Gastrocnemius medialis (tissue), 4 donors: ENCODE measurements around the gene SAMD4A. TPM values are rescaled to one million over a fixed set of nuclear protein-coding genes. Genes with fewer than 3 reads are reported as not detected.

Experiments
- ATAC-seq, 2 donors: fragments of 150-250 bp; one replicate each; pipeline ENCODE4 v1.9.1; 2016
- DNase-seq, 2 donors: peaks; one replicate each; pipeline ENCODE4 v3.0.0-alpha.2; 2019
- H3K27ac ChIP-seq, 4 donors: fragments of 200-600 bp; sonication (generic); 1 replicate in 1 of 4; 2 replicates in 3 of 4; pipeline ENCODE4 v1.5.1; 2016 to 2018; ENCODE audit warnings: mild to moderate bottlenecking in 2 of 4, moderate library complexity in 1 of 4
- H3K27me3 ChIP-seq, 3 donors: fragments of 200-600 bp; sonication (generic) in 2 of 3; 1 replicate in 1 of 3; 2 replicates in 2 of 3; pipeline versions ENCODE4 v1.5.1 to v1.6.0; 2016 to 2019; ENCODE audit warnings: mild to moderate bottlenecking in 1 of 3, moderate library complexity in 1 of 3
- H3K36me3 ChIP-seq, 2 donors: fragments of 200-600 bp; sonication (generic) in 1 of 2; one replicate each; pipeline ENCODE4 v1.5.1; 2017 to 2018
- H3K4me1 ChIP-seq, 2 donors: fragments of 200-600 bp; sonication (generic) in 1 of 2; one replicate each; pipeline ENCODE4 v1.5.1; 2016 to 2017; ENCODE audit warnings: mild to moderate bottlenecking in 2 of 2
- H3K4me3 ChIP-seq, 4 donors: fragments of 200-600 bp; sonication (generic) in 3 of 4; 1 replicate in 1 of 4; 2 replicates in 3 of 4; pipeline ENCODE4 v1.5.1; 2016 to 2019; ENCODE audit warnings: mild to moderate bottlenecking in 2 of 4
- H3K9me3 ChIP-seq, 3 donors: fragments of 200-600 bp; sonication (generic) in 2 of 3; 1 replicate in 1 of 3; 2 replicates in 2 of 3; pipeline ENCODE4 v1.5.1; 2016 to 2019
- POLR2A ChIP-seq, 2 donors: fragments of 450-650 bp; IDR thresholded peaks; one replicate each; pipeline ENCODE4 v1.6.1; 2017; ENCODE audit warnings: antibody characterized with exemption in 2 of 2, mild to moderate bottlenecking in 2 of 2, moderate library complexity in 2 of 2
- in situ Hi-C, 4 donors: fragments of 200-750 bp; cut with MboI; loops; one replicate each; pipeline versions ENCODE4 v1.15.0 to v1.8.0; 2017; ENCODE audit warnings: low sequenced_read_pairs in 4 of 4
- intact Hi-C: fragments of 100-400 bp; cut with DNase I; formaldehyde crosslinking; loops from one replicate; pipeline ENCODE4 v1.15.1; 2023; ENCODE audit warnings: low total_unique reads
- total RNA-seq, 4 donors: library from RNA; depleted of rRNA; stranded (reverse); fragments of >200 nt; gene quantifications; one replicate each; pipeline versions ENCODE4 v1.1.0 to v1.2.3, GENCODE V29; 2016
- TF ChIP-seq, protein P1 (sequence below), 5 experiments: fragments of 450-650 bp in 3 of 5; fragments of 200-600 bp in 2 of 5; sonication (generic) in 2 of 5; IDR thresholded peaks in 4 of 5; conservative IDR thresholded peaks in 1 of 5; 1 replicate in 4 of 5; 2 replicates in 1 of 5; pipeline ENCODE4 v1.5.1; 2016 to 2019; ENCODE audit warnings: antibody characterized with exemption in 5 of 5, mild to moderate bottlenecking in 3 of 5, moderate library complexity in 3 of 5

SAMD4A gene
- total RNA-seq, 4 donors from 2014 or later, result 26.4 to 48.0 (median 42.2) TPM

DNA sequence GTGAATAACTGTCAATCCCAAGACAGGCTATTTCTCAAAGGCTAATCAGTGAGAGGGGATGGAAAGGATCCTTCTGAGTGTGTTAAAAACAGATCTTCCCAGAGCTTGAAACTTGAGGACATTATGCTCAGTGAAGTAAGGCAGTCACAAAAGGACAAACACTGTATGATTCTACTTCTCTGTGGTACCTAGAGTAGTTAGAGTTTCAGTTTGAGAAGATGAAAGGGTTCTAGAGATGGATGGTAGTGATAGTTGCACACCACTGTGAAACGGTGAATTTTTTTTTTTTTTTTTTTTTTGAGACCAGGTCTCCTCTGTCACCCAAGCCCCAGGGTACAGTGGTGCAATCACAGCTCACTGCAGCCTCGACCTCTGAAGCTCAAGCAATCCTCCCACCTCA is 133.8 kb downstream of the SAMD4A start:
- H3K27me3 ChIP-seq, result no peaks in the 10 kb centered on the region
- in situ Hi-C loops, result no loop called here
- H3K4me1 ChIP-seq, result peaks cover 91 to 97% of the 10 kb centered on the region in 2 donors
- no peaks in the 10 kb centered on the region for H3K9me3 ChIP-seq
- no peak overlapping the region for H3K4me3 ChIP-seq
- intact Hi-C loops, result no loop called here
- ATAC-seq (no peak), DNase-seq (no peak)
- peak overlapping the region; percentile 86 to 99 (median 90) for H3K27ac ChIP-seq
- TF ChIP-seq, protein P1, sequence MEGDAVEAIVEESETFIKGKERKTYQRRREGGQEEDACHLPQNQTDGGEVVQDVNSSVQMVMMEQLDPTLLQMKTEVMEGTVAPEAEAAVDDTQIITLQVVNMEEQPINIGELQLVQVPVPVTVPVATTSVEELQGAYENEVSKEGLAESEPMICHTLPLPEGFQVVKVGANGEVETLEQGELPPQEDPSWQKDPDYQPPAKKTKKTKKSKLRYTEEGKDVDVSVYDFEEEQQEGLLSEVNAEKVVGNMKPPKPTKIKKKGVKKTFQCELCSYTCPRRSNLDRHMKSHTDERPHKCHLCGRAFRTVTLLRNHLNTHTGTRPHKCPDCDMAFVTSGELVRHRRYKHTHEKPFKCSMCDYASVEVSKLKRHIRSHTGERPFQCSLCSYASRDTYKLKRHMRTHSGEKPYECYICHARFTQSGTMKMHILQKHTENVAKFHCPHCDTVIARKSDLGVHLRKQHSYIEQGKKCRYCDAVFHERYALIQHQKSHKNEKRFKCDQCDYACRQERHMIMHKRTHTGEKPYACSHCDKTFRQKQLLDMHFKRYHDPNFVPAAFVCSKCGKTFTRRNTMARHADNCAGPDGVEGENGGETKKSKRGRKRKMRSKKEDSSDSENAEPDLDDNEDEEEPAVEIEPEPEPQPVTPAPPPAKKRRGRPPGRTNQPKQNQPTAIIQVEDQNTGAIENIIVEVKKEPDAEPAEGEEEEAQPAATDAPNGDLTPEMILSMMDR (IDR thresholded peaks at IDR 0.05 in 4 of 5, conservative IDR thresholded peaks at IDR 0.05 in 1 of 5), result no peak
- TF ChIP-seq POLR2A (IDR thresholded peaks at IDR 0.05), result no peak
- H3K36me3 ChIP-seq, result no peaks in the 10 kb centered on the region

DNA sequence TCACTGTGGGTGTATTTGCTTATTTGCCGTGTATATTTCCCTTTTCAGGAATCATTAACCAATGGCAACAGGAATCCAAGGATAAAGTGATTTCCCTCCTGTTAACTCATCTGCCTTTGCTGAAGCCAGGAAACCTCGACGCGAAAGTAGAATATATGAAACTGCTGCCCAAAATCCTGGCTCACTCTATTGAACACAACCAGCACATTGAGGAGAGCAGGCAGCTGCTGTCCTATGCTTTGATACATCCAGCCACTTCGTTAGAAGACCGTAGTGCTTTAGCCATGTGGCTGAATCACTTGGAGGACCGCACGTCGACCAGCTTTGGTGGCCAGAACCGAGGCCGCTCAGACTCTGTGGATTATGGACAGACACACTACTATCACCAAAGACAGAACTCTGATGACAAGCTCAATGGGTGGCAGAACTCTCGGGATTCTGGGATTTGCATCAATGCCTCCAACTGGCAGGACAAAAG is 135.1 kb downstream of the SAMD4A start:
- Histone ChIP-seq H3K4me3 (no peak overlapping the region), H3K36me3 (no peaks in the 10 kb centered on the region), H3K27ac (peak overlapping the region; percentile 86 to 99 (median 90)), H3K9me3 (no peaks in the 10 kb centered on the region), H3K27me3 (no peaks in the 10 kb centered on the region), H3K4me1 (peaks cover 89 to 91% of the 10 kb centered on the region in 2 donors)
- no peak for DNase-seq
- ATAC-seq, result no peak
- intact Hi-C loops, result no loop called here
- TF ChIP-seq, protein P1 (IDR thresholded peaks at IDR 0.05 in 4 of 5, conservative IDR thresholded peaks at IDR 0.05 in 1 of 5), result no peak
- TF ChIP-seq POLR2A (IDR thresholded peaks at IDR 0.05), result no peak
- in situ Hi-C loops, result no loop called here

DNA sequence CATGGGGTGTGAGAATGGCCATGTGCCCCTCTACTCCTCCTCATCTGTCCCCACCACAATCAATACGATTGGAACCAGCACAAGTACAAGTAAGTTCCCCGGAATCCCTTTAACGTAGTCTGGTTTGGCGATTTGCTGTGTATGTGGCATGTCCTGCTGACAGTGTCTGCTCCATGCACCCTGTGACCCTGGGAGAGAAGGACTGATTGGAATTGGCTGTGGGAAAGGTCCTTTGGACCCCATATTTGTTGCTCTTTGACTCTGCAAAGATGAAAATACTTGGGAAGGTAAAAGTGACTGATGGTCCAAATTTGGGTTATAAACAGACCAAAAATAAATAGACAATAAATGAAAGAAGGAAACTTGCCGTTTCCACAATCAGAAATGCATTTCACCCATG is 135.6 kb downstream of the SAMD4A start:
- Histone ChIP-seq H3K4me1 (peaks cover 86 to 91% of the 10 kb centered on the region in 2 donors), H3K4me3 (no peak overlapping the region), H3K27ac (peak overlapping the region; percentile 86 to 99 (median 90)), H3K27me3 (no peaks in the 10 kb centered on the region), H3K36me3 (no peaks in the 10 kb centered on the region), H3K9me3 (no peaks in the 10 kb centered on the region)
- no peak for ATAC-seq
- intact Hi-C loops (no loop called here), in situ Hi-C loops (no loop called here)
- DNase-seq, result no peak
- TF ChIP-seq, protein P1 (IDR thresholded peaks at IDR 0.05 in 4 of 5, conservative IDR thresholded peaks at IDR 0.05 in 1 of 5), result no peak
- TF ChIP-seq POLR2A (IDR thresholded peaks at IDR 0.05), result no peak

DNA sequence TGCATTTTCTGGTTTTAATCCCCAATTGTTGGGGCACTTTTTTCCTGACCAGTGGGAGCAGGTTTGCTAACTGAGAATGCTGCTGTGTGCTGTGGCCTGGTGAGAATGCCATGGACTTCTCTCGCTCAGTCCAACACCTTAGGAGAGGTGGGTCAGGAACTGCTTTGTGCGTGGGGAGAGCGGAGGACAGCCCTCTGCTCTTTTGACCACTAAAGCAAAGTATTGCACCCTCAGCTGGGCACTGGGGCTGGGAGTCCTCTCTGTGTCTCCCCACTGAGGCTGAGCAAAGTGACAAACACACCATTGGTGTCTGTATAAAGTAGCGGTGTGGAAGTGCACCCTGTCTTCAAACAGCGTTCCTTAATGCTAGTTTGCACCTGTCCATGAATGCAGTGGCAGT is 136.2 kb downstream of the SAMD4A start:
- no peak for TF ChIP-seq POLR2A (IDR thresholded peaks at IDR 0.05)
- TF ChIP-seq, protein P1 (IDR thresholded peaks at IDR 0.05 in 4 of 5, conservative IDR thresholded peaks at IDR 0.05 in 1 of 5), result no peak
- ATAC-seq (no peak), DNase-seq (no peak)
- H3K27me3 ChIP-seq, result no peaks in the 10 kb centered on the region
- no peaks in the 10 kb centered on the region for H3K9me3 ChIP-seq
- no peaks in the 10 kb centered on the region for H3K36me3 ChIP-seq
- no peak overlapping the region for H3K4me3 ChIP-seq
- peaks cover 86 to 91% of the 10 kb centered on the region in 2 donors for H3K4me1 ChIP-seq
- H3K27ac ChIP-seq, result peak overlapping the region; percentile 86 to 99 (median 90)
- in situ Hi-C loops (no loop called here), intact Hi-C loops (no loop called here)

DNA sequence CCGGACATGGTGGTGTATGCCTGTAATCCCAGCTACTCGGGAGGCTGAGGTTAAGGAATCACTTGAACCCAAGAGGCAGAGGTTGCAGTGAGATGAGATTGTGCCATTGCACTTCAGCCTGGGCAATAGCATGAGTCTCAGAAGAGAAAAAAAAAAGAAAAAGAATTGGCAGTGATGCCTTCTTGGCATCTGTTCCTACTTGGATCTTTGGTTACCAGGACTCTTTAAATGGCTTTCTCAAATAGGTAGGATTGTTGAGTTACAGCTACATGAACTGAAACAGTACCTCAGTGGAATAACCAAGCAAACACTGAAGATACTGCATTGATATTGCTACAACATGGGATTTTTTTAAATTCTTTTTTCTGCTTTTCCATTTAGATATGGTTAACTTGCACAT is 136.8 kb downstream of the SAMD4A start:
- no peaks in the 10 kb centered on the region for H3K9me3 ChIP-seq
- H3K36me3 ChIP-seq, result no peaks in the 10 kb centered on the region
- H3K27ac ChIP-seq, result peak overlapping the region; percentile 86 to 99 (median 90)
- no peak for TF ChIP-seq POLR2A (IDR thresholded peaks at IDR 0.05)
- TF ChIP-seq, protein P1 (IDR thresholded peaks at IDR 0.05 in 4 of 5, conservative IDR thresholded peaks at IDR 0.05 in 1 of 5), result no peak
- no peak for DNase-seq
- peak overlapping the region in 1 of 4 donors; percentile 11 for H3K4me3 ChIP-seq
- peaks cover 86 to 92% of the 10 kb centered on the region in 2 donors for H3K4me1 ChIP-seq
- peak; percentile 63 to 65 for ATAC-seq
- intact Hi-C loops (no loop called here), in situ Hi-C loops (no loop called here)
- no peaks in the 10 kb centered on the region for H3K27me3 ChIP-seq
